ENCODE results near the gene RBBP8NL. TPM values are rescaled to one million over a fixed set of nuclear protein-coding genes. Genes with fewer than 3 reads are reported as not detected.
A peak's percentile ranks its signal among the peaks of the same experiment; 100 is the strongest.

RBBP8NL gene
- total and polyA plus RNA-seq, 11 donors: not detected

DNA sequence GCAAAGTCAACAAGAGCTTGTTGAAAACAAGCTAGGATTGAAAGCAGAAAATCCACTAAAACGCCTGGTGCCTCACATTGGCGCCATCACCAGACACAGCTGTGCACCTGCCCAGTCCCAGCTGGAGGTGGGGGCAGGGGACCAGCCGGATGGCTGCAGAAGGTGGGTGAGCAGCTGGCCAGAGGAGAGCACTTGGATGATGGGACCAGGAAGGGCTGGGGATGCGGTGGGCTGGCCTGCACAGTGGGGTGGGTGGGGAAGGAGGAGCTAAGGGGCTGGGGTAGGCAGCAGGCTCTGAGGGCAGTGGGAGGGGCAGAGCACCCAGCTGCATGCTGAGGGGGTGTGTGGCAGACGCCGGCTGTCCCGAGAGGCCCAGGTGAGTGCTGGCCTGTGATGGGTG, 27.3 kb downstream of the RBBP8NL start:
- no peak overlapping the region for H3K27ac ChIP-seq
- no peak for DNase-seq
- ATAC-seq: no peak
- H3K36me3 ChIP-seq: peaks cover 0 to 9% (median 0%) of the 10 kb centered on the region in 9 donors
- H3K4me1 ChIP-seq: peaks cover 0 to under 1% (median 0%) of the 10 kb centered on the region in 12 donors
- 79 to 89% (median 85%) methylated on average over 7 of the region's 7 CpGs for WGBS, 4 donors
- no peaks in the 10 kb centered on the region for H3K9me3 ChIP-seq
- no peak overlapping the region for H3K4me3 ChIP-seq
- TF ChIP-seq, protein P1, sequence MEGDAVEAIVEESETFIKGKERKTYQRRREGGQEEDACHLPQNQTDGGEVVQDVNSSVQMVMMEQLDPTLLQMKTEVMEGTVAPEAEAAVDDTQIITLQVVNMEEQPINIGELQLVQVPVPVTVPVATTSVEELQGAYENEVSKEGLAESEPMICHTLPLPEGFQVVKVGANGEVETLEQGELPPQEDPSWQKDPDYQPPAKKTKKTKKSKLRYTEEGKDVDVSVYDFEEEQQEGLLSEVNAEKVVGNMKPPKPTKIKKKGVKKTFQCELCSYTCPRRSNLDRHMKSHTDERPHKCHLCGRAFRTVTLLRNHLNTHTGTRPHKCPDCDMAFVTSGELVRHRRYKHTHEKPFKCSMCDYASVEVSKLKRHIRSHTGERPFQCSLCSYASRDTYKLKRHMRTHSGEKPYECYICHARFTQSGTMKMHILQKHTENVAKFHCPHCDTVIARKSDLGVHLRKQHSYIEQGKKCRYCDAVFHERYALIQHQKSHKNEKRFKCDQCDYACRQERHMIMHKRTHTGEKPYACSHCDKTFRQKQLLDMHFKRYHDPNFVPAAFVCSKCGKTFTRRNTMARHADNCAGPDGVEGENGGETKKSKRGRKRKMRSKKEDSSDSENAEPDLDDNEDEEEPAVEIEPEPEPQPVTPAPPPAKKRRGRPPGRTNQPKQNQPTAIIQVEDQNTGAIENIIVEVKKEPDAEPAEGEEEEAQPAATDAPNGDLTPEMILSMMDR (IDR thresholded peaks at IDR 0.05): no peak
- TF ChIP-seq POLR2A (IDR thresholded peaks at IDR 0.05): no peak
- H3K27me3 ChIP-seq: no peaks in the 10 kb centered on the region
- intact Hi-C loops (cut with DNase I): loop anchor here in 4 of 10 donors (5.0 to 10.0 kb wide), 5 partner anchors 98 to 395 kb away; partner anchors contain the start of genes ADRM1 (in 2 of the 4) and MRGBP (in 1 of the 4)

DNA sequence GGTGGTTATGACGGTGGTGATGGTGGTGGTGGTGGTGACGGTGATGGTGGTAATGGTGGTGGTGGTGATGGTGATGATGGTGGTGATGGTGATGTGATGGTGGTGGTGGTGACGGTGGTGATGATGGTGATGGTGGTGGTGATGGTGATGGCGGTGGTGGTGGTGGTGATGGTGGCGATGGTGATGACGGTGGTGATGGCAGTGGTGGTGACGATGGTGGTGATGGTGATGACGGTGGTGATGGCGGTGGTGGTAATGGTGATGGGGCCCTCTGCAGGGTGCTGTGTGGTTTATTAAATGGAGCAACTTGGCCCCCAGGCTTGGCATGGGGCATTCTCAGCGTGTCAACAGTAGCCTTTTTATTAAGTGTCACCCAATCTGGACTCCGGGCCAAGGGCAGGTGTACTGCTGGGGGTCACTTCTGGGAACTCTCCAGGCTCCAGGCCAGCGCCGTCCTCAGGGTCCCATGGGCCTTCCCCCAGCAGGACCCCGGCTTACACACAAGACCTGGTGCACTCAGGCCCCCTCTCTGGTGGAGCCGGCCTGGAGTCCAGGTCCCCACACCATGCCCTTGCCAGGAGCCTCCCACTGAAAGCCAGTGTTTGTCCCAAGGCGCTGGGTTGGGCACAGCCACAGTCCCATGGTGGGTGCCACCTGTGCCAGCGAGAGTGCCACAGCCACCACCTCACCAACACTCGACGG, 29.1 kb downstream of the RBBP8NL start:
- ATAC-seq: no peak
- 92 to 98% (median 93%) methylated on average over 17 to 19 of the region's 19 CpGs for WGBS, 4 donors
- no peak for DNase-seq
- H3K9me3 ChIP-seq: no peaks in the 10 kb centered on the region
- H3K4me3 ChIP-seq: no peak overlapping the region
- no peaks in the 10 kb centered on the region for H3K27me3 ChIP-seq
- no peak overlapping the region for H3K27ac ChIP-seq
- no peaks in the 10 kb centered on the region for H3K4me1 ChIP-seq
- intact Hi-C loops (cut with DNase I): no loop called here
- no peak for TF ChIP-seq POLR2A (IDR thresholded peaks at IDR 0.05)
- TF ChIP-seq, protein P1 (IDR thresholded peaks at IDR 0.05): no peak
- H3K36me3 ChIP-seq: peaks cover 0 to 27% (median 5%) of the 10 kb centered on the region in 9 donors

DNA sequence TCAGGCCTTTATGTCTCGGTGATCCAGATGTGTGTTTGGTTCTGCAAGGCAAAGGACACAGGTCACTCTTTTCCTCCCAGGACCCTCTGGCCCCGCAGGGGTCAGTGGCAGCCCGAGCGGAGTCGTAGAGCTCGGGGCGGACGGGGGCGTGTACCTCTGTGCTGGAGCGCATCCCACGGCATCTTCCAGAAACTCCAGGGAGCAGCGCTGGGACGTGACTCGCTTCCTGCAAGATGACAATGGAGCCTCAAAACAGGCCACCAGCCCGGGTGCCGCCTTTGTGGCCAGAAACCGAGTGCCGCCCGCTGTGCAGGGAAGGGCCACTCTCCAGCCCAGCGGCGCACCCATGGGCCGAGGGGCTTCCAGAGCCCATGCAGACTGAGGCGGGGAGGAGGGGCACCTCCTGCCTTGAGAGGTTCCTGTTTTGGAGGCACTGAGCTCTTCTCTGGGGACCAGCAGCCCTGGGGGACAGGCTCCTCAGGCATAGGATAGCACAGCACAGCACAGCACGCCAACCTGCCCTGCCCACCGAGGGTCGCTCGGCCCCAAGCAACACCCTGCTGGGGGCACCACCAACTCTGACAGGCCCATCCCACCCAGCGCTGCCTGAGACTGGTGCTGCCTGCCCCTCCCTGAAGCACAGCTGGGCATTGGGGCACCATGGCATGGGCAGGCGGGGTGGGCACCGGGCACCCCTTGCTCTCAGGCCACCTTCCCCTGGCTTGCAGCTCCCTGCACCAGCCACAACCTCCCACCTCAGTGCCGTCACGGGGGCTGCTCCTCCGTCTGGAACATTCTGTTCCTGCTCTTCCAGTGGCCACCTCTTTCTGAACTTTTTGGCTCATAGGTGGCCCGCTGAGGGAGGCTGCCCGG, 30.7 kb downstream of the RBBP8NL start:
- intact Hi-C loops (cut with DNase I): no loop called here
- peaks cover 0 to 34% (median 10%) of the 10 kb centered on the region in 9 donors for H3K36me3 ChIP-seq
- TF ChIP-seq POLR2A (IDR thresholded peaks at IDR 0.05): no peak
- TF ChIP-seq, protein P1 (IDR thresholded peaks at IDR 0.05): no peak

More for the DNA sequence above, 30.7 kb downstream of the RBBP8NL start:
- 72 to 80% (median 77%) methylated on average over 22 to 35 of the region's 35 CpGs for WGBS, 4 donors
- no peaks in the 10 kb centered on the region for H3K9me3 ChIP-seq
- DNase-seq (no peak), ATAC-seq (peak in 3 of 4 donors; percentile 4 to 70 (median 8))
- no peak overlapping the region for H3K4me3 ChIP-seq
- peak overlapping the region in 10 of 12 donors; percentile 6 to 72 (median 22) for H3K27ac ChIP-seq
- H3K4me1 ChIP-seq: no peaks in the 10 kb centered on the region
- H3K27me3 ChIP-seq: no peaks in the 10 kb centered on the region
